A549 (cell line): ENCODE results near the gene CFAP92.

ENCODE experiments used
- BHLHE40 ChIP-seq: IDR thresholded peaks from 2 replicates; pipeline ENCODE4 v1.6.1; 2012; ENCODE audit warnings: low read depth, low read length, inconsistent platforms
- CHD2 ChIP-seq: fragments of 150-350 bp; IDR thresholded peaks from 2 replicates; pipeline ENCODE4 v1.6.1; 2014; ENCODE audit warnings: low read length; ENCODE audit not compliant: partially characterized antibody
- EP300 ChIP-seq, 2 experiments: fragments of >200 bp; sonication (Bioruptor Twin); formaldehyde crosslinking; IDR thresholded peaks; 2 replicates in 1 of 2; 3 replicates in 1 of 2; pipeline ENCODE4 v1.6.1; 2016 to 2017
- ESRRA ChIP-seq: fragments of 150-350 bp; IDR thresholded peaks from 2 replicates; pipeline ENCODE4 v1.6.1; 2014; ENCODE audit warnings: mild to moderate bottlenecking, low read length, borderline replicate concordance
- KDM1A ChIP-seq: fragments of 200-600 bp; sonication (generic); IDR thresholded peaks from 2 replicates; pipeline ENCODE4 v1.6.1; 2016; ENCODE audit warnings: low read depth, mild to moderate bottlenecking
- NPAS2 ChIP-seq: fragments of 250-450 bp; sonication (Bioruptor Pico); IDR thresholded peaks from 2 replicates; pipeline ENCODE4 v1.8.0; 2022; ENCODE audit warnings: mild to moderate bottlenecking, moderate library complexity, borderline replicate concordance
- POLR2A ChIP-seq: IDR thresholded peaks from 2 replicates; pipeline ENCODE4 v1.6.1; 2012; ENCODE audit warnings: mild to moderate bottlenecking, low read length
- RNF2 ChIP-seq: fragments of 200-600 bp; sonication (generic); IDR thresholded peaks from 2 replicates; pipeline ENCODE4 v1.6.1; 2016; ENCODE audit warnings: low read depth, mild to moderate bottlenecking, antibody characterized with exemption, moderate library complexity, borderline replicate concordance
- TF ChIP-seq, protein P1 (sequence below): fragments of 450-650 bp; IDR thresholded peaks from 2 replicates; pipeline ENCODE4 v1.6.1; 2014; ENCODE audit warnings: antibody characterized with exemption
- TF ChIP-seq, protein P2 (sequence below): fragments of >200 bp; sonication (Bioruptor Twin); formaldehyde crosslinking; IDR thresholded peaks from 3 replicates; pipeline ENCODE4 v1.5.1; 2016
- TF ChIP-seq, protein P3 (sequence below): fragments of 200-600 bp; sonication (generic); IDR thresholded peaks from 2 replicates; pipeline ENCODE4 v1.6.1; 2016; ENCODE audit warnings: antibody characterized with exemption, mild to moderate bottlenecking, moderate library complexity

DNA sequence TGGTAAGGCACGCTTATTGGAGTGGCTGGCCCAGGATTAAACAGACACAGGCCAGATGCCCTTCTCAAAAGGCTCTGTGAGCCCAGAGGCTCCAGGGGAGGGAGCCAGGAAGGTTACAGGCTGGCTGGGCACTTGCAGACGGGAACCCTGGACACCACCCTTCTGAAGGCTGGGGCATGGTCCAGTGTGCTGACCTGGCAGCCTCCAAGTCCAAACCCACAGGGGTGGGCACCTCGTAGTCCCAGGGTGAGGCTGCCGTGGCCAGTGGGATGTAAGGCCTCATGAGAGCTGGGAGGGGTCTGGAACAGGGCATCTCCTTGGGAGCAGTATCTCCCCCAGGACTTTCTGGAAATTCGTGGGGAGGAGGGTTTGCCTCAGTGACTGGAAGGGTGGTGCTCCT, 26.8 kb upstream of the CFAP92 start:
- TF ChIP-seq EP300 (IDR thresholded peaks at IDR 0.05) (no peak), ESRRA (no peak), NPAS2 (no peak), KDM1A (no peak), BHLHE40 (no peak), RNF2 (no peak), CHD2 (no peak), POLR2A (no peak)
- TF ChIP-seq, protein P1, sequence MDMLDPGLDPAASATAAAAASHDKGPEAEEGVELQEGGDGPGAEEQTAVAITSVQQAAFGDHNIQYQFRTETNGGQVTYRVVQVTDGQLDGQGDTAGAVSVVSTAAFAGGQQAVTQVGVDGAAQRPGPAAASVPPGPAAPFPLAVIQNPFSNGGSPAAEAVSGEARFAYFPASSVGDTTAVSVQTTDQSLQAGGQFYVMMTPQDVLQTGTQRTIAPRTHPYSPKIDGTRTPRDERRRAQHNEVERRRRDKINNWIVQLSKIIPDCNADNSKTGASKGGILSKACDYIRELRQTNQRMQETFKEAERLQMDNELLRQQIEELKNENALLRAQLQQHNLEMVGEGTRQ, result no peak
- TF ChIP-seq, protein P2, sequence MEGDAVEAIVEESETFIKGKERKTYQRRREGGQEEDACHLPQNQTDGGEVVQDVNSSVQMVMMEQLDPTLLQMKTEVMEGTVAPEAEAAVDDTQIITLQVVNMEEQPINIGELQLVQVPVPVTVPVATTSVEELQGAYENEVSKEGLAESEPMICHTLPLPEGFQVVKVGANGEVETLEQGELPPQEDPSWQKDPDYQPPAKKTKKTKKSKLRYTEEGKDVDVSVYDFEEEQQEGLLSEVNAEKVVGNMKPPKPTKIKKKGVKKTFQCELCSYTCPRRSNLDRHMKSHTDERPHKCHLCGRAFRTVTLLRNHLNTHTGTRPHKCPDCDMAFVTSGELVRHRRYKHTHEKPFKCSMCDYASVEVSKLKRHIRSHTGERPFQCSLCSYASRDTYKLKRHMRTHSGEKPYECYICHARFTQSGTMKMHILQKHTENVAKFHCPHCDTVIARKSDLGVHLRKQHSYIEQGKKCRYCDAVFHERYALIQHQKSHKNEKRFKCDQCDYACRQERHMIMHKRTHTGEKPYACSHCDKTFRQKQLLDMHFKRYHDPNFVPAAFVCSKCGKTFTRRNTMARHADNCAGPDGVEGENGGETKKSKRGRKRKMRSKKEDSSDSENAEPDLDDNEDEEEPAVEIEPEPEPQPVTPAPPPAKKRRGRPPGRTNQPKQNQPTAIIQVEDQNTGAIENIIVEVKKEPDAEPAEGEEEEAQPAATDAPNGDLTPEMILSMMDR, result no peak
- TF ChIP-seq, protein P3, sequence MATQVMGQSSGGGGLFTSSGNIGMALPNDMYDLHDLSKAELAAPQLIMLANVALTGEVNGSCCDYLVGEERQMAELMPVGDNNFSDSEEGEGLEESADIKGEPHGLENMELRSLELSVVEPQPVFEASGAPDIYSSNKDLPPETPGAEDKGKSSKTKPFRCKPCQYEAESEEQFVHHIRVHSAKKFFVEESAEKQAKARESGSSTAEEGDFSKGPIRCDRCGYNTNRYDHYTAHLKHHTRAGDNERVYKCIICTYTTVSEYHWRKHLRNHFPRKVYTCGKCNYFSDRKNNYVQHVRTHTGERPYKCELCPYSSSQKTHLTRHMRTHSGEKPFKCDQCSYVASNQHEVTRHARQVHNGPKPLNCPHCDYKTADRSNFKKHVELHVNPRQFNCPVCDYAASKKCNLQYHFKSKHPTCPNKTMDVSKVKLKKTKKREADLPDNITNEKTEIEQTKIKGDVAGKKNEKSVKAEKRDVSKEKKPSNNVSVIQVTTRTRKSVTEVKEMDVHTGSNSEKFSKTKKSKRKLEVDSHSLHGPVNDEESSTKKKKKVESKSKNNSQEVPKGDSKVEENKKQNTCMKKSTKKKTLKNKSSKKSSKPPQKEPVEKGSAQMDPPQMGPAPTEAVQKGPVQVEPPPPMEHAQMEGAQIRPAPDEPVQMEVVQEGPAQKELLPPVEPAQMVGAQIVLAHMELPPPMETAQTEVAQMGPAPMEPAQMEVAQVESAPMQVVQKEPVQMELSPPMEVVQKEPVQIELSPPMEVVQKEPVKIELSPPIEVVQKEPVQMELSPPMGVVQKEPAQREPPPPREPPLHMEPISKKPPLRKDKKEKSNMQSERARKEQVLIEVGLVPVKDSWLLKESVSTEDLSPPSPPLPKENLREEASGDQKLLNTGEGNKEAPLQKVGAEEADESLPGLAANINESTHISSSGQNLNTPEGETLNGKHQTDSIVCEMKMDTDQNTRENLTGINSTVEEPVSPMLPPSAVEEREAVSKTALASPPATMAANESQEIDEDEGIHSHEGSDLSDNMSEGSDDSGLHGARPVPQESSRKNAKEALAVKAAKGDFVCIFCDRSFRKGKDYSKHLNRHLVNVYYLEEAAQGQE, result no peak
